Measurements from ENCODE around the gene CERS6. TPM values are rescaled to one million over a fixed set of nuclear protein-coding genes. Genes with fewer than 3 reads are reported as not detected.
A peak's percentile ranks its signal among the peaks of the same experiment; 100 is the strongest.

Gene CERS6
- total RNA-seq, 4 donors from 2014 or later = 53.7 to 78.3 (median 63.8) TPM

GRCh38 chr2:168574856-168575630, 119.0 kb downstream of the CERS6 start:
- H3K4me3 ChIP-seq (ENCODE audit: low read depth, poor library complexity, severe bottlenecking) = no peak overlapping the region
- intact Hi-C loops (cut with DNase I; ENCODE audit: low total_unique reads) = no loop called here
- WGBS, 2 donors = 79 to 84% methylated on average over 4 of the region's 4 CpGs
- DNase-seq (ENCODE audit: low spot score in 2 of 2) = no peak
- TF ChIP-seq CTCF (IDR thresholded peaks at IDR 0.05) (no peak), POLR2A (IDR thresholded peaks at IDR 0.05) (no peak)

GRCh38 chr2:168577885-168578284, 121.8 kb downstream of the CERS6 start:
- WGBS, 2 donors = 37 to 39% methylated on average over 5 of the region's 5 CpGs
- H3K4me3 ChIP-seq (ENCODE audit: low read depth, poor library complexity, severe bottlenecking) = no peak overlapping the region
- intact Hi-C loops (cut with DNase I; ENCODE audit: low total_unique reads) = no loop called here
- no peak for TF ChIP-seq CTCF (IDR thresholded peaks at IDR 0.05)
- TF ChIP-seq POLR2A (IDR thresholded peaks at IDR 0.05) = no peak
- no peak for DNase-seq (ENCODE audit: low spot score in 2 of 2)

GRCh38 chr2:168583064-168583709, 127.1 kb downstream of the CERS6 start:
- DNase-seq (ENCODE audit: low spot score in 2 of 2) = no peak
- WGBS, 2 donors = 54 to 69% methylated on average over 5 of the region's 5 CpGs
- intact Hi-C loops (cut with DNase I; ENCODE audit: low total_unique reads) = no loop called here

GRCh38 chr2:168583710-168584521, 127.8 kb downstream of the CERS6 start:
- H3K4me3 ChIP-seq (ENCODE audit: low read depth, poor library complexity, severe bottlenecking) = no peak overlapping the region
- DNase-seq (ENCODE audit: low spot score in 2 of 2) = peak in 1 of 2 donors; percentile 58
- intact Hi-C loops (cut with DNase I; ENCODE audit: low total_unique reads) = no loop called here
- no peak for TF ChIP-seq CTCF (IDR thresholded peaks at IDR 0.05)
- no peak for TF ChIP-seq POLR2A (IDR thresholded peaks at IDR 0.05)
- 30 to 42% methylated on average over 5 of the region's 5 CpGs for WGBS, 2 donors

More at GRCh38 chr2:168583064-168583709, 127.1 kb downstream of the CERS6 start:
- TF ChIP-seq CTCF (IDR thresholded peaks at IDR 0.05) = no peak
- TF ChIP-seq POLR2A (IDR thresholded peaks at IDR 0.05) = no peak
- no peak overlapping the region for H3K4me3 ChIP-seq (ENCODE audit: low read depth, poor library complexity, severe bottlenecking)

- no peak overlapping the region for H3K4me3 ChIP-seq (ENCODE audit: low read depth, poor library complexity, severe bottlenecking)
- DNase-seq (ENCODE audit: low spot score in 2 of 2) = no peak
- no peak for TF ChIP-seq POLR2A (IDR thresholded peaks at IDR 0.05)
- no peak for TF ChIP-seq CTCF (IDR thresholded peaks at IDR 0.05)
- intact Hi-C loops (cut with DNase I; ENCODE audit: low total_unique reads) = no loop called here
Observed at GRCh38 chr2:168584911-168585310, 128.8 kb downstream of the CERS6 start.
